HG03066 (cell line): ENCODE results near the gene DLX6.

Experiments
- ATAC-seq: cut with Tn5 transposase; IDR thresholded peaks from one replicate; pipeline ENCODE4 v1.9.1; 2021; ENCODE audit warnings: low read depth; ENCODE audit not compliant: unreplicated experiment

The DLX6 gene

GRCh38 chr7:96995406-96996110 is 9.8 kb upstream of the DLX6 start:
- ATAC-seq: no peak

- ATAC-seq: no peak
Measured at GRCh38 chr7:96996111-96996957, 9.0 kb upstream of the DLX6 start.

GRCh38 chr7:96996958-96997511 is 8.3 kb upstream of the DLX6 start:
- no peak for ATAC-seq

- ATAC-seq: no peak
Measured at GRCh38 chr7:96997512-96998032, 7.8 kb upstream of the DLX6 start.

GRCh38 chr7:96998333-96998732 is 7.0 kb upstream of the DLX6 start:
- no peak for ATAC-seq

GRCh38 chr7:96998744-96999143 is 6.6 kb upstream of the DLX6 start:
- no peak for ATAC-seq

GRCh38 chr7:97001221-97001620 is 4.1 kb upstream of the DLX6 start:
- ATAC-seq: no peak

- no peak for ATAC-seq
Measured at GRCh38 chr7:97001656-97002554, 3.4 kb upstream of the DLX6 start.

GRCh38 chr7:97002555-97003261 is 2.6 kb upstream of the DLX6 start:
- ATAC-seq: no peak

- ATAC-seq: no peak
Measured at GRCh38 chr7:97003262-97004246, 1.8 kb upstream of the DLX6 start.

GRCh38 chr7:97004247-97005182 is 838 bp upstream of the DLX6 start:
- no peak for ATAC-seq

GRCh38 chr7:97006055-97006815 is 882 bp downstream of the DLX6 start:
- ATAC-seq: peak; percentile 51

- no peak for ATAC-seq
Measured at GRCh38 chr7:97006816-97007582, 1.6 kb downstream of the DLX6 start.

- no peak for ATAC-seq
Measured at GRCh38 chr7:97007583-97007861, 2.2 kb downstream of the DLX6 start.

GRCh38 chr7:97008275-97008917 is 3.0 kb downstream of the DLX6 start:
- no peak for ATAC-seq
